GM19025 (cell line): ENCODE data around the gene CADPS2.

Experiments
- ATAC-seq: cut with Tn5 transposase; IDR thresholded peaks from one replicate; pipeline ENCODE4 v1.9.1; 2021; ENCODE audit warnings: mild to moderate bottlenecking, low read depth, moderate library complexity; ENCODE audit not compliant: unreplicated experiment

CADPS2 gene

GRCh38 chr7:122626785-122627184 is 259.5 kb downstream of the CADPS2 start:
- ATAC-seq = no peak

GRCh38 chr7:122622682-122623081 is 263.6 kb downstream of the CADPS2 start:
- ATAC-seq = no peak

- ATAC-seq = no peak
Measured at GRCh38 chr7:122619664-122620063, 266.6 kb downstream of the CADPS2 start.

- ATAC-seq = no peak
Measured at GRCh38 chr7:122618585-122619189, 267.6 kb downstream of the CADPS2 start.

- no peak for ATAC-seq
Measured at GRCh38 chr7:122616951-122617350, 269.3 kb downstream of the CADPS2 start.

- no peak for ATAC-seq
Measured at GRCh38 chr7:122605929-122606328, 280.3 kb downstream of the CADPS2 start.

- no peak for ATAC-seq
Measured at GRCh38 chr7:122604251-122604650, 282.0 kb downstream of the CADPS2 start.

GRCh38 chr7:122602800-122603199 is 283.5 kb downstream of the CADPS2 start:
- no peak for ATAC-seq

GRCh38 chr7:122600630-122601029 is 285.6 kb downstream of the CADPS2 start:
- no peak for ATAC-seq

- ATAC-seq = no peak
Measured at GRCh38 chr7:122600042-122600441, 286.2 kb downstream of the CADPS2 start.

- no peak for ATAC-seq
Measured at GRCh38 chr7:122597277-122597676, 289.0 kb downstream of the CADPS2 start.

- ATAC-seq = no peak
Measured at GRCh38 chr7:122595885-122596284, 290.4 kb downstream of the CADPS2 start.

GRCh38 chr7:122588621-122589020 is 297.6 kb downstream of the CADPS2 start:
- no peak for ATAC-seq

GRCh38 chr7:122584676-122585251 is 301.5 kb downstream of the CADPS2 start:
- no peak for ATAC-seq

GRCh38 chr7:122578350-122578749 is 307.9 kb downstream of the CADPS2 start:
- no peak for ATAC-seq

GRCh38 chr7:122577449-122578003 is 308.7 kb downstream of the CADPS2 start:
- no peak for ATAC-seq

- no peak for ATAC-seq
Measured at GRCh38 chr7:122572706-122573105, 313.6 kb downstream of the CADPS2 start.

GRCh38 chr7:122561326-122561725 is 324.9 kb downstream of the CADPS2 start:
- no peak for ATAC-seq

- no peak for ATAC-seq
Measured at GRCh38 chr7:122556873-122557542, 329.3 kb downstream of the CADPS2 start.

- ATAC-seq = no peak
Measured at GRCh38 chr7:122556219-122556618, 330.0 kb downstream of the CADPS2 start.

GRCh38 chr7:122553761-122554160 is 332.5 kb downstream of the CADPS2 start:
- ATAC-seq = no peak

GRCh38 chr7:122552769-122553168 is 333.5 kb downstream of the CADPS2 start:
- ATAC-seq = no peak
